ENCODE results near the gene SMAP2.

Gene SMAP2

DNA sequence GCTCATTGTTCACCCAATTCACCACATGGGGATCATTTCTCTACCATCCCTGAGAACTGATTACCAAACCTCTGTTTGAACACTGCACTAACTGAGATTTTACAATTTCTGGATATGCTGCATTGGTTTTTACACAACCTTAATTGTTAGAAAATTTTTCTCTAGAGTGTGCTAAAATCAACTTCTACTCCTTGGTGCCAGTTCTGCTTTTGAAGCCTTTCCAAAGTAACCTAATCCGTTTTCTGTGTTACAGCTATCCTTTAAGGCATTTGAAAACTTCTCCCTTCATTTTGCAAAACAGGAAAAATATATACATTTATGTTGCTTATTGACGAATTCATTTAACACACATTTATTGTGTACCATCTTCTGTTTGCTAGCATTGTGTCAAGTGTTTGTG is 23.7 kb downstream of the SMAP2 start:
- no peak for DNase-seq (ENCODE audit: insufficient read length, low spot score)
- TF ChIP-seq SPI1 (IDR thresholded peaks at IDR 0.05; ENCODE audit: low read depth, low read length), result peak; percentile 65; the same call in 1 of the 2 replicates
- TF ChIP-seq POLR2AphosphoS5 (IDR thresholded peaks at IDR 0.05; ENCODE audit: low read depth, low read length), result no peak
- no peak for FAIRE-seq

DNA sequence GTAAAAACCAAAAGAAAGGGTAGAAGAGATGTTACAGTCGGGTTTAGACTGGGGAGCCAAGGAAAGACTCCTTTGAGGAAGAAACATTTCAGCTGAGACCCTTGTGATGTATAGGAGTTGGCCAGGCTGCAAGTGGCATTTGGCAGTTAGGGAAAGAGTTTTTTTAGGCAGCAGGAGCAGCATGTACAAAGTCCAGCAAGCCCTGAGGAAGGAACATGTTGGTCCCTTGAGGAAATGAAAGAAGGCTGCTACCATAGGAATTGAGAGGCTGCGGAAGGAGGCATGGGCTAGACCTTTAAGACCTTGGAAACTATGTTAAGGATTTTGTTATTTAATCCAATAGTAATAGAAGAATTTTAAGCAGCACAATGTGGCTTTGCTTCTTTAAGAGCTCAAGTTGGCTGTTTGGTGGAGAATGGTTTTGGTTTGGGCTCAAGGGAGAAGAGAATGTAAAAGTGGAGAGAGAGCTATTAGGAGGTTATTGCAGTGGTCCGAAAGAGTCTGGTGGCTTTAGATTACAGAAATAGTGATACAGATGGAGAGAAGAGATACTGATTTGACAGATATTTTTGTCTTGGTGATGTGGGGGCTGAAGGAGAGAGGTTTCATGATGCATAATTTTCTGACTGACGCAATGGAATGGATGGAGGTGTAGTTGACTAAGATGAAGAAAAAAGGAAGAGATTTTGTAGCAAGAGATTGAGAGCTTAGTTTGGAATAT is 26.6 kb downstream of the SMAP2 start:
- DNase-seq (ENCODE audit: insufficient read length, low spot score), result no peak
- FAIRE-seq, result peak; percentile 74
- TF ChIP-seq SPI1 (IDR thresholded peaks at IDR 0.05; ENCODE audit: low read depth, low read length) (peak; percentile 44), POU2F2 (IDR thresholded peaks at IDR 0.05; ENCODE audit: low read depth, low read length) (no peak)

DNA sequence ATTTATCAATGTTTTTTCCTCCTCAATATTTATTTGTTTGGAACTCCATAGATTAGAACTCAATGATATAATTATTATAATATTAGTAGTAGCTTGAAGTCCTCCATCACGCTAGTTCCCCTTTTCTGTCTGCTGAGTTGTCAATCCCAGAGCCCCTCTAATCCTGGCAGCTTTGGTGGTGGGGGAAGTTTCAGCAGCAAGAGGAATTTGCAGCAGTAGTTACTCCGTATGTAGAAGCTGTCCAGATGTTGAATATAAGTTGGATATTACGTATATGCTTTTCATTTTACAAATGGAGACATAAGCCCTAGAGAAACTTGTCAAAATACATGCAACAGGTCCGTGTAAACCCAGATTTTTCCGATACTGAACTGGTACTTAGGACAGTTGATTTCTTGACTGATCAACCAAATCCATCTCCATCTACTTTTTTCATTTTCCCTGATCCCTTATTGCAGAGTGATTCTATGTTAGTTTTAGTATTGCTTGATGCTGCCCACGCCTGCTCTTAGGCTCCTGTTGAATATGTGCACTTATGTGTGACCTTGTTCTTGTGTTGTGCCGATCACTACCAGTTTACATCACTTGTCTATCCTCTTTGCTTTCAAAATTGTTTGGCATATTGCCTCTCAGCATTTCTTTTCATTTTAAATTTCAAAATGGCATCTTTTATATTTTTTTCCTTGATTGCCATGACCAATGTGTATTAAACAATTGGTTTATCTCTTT is 28.1 kb downstream of the SMAP2 start:
- peak; percentile 82 for FAIRE-seq
- no peak for DNase-seq (ENCODE audit: insufficient read length, low spot score)
- TF ChIP-seq POLR2AphosphoS5 (IDR thresholded peaks at IDR 0.05; ENCODE audit: low read depth, low read length) (no peak), POU2F2 (IDR thresholded peaks at IDR 0.05; ENCODE audit: low read depth, low read length) (no peak), SPI1 (IDR thresholded peaks at IDR 0.05; ENCODE audit: low read depth, low read length) (peak; percentile 59), POLR2A (IDR thresholded peaks at IDR 0.05; ENCODE audit: low read depth, low read length) (no peak)

DNA sequence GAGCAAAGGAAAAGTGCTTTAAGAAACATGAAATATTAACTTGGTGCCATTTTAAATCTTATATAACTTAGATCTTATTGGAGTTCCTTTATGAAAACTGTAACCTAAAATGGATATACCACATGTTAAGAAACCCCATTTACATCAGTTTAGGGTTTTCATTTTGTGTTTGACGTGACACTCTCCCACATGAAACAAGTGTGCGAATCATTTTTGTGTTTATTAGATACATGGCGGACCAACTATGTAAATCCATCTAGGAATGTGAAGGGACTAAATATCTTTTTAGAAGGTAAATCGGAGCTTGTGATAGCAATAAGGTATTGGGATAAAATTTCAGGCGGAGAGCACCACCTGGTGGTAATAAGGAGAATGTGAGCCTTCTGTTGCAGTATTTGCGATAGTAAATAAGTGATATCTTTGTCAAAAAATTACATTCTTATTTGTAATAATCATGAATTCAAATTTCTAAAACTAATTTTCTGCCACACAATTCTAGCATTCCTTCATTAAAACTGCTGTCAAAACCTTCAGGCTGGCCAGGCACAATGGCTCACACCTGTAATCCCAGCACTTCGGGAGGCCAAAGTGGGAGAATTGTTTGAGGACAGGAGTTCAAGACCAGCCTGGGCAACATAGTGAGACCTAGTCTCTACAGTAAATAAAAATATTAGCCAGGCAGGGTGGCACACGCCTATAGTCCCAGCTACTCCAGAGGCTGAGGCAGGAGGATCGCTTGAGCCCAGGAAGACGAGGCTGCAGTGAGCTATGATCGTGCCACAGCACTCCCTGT is 31.3 kb downstream of the SMAP2 start:
- FAIRE-seq, result peak; percentile 62
- DNase-seq (ENCODE audit: insufficient read length, low spot score), result no peak
- TF ChIP-seq SPI1 (IDR thresholded peaks at IDR 0.05; ENCODE audit: low read depth, low read length) (no peak), POU2F2 (IDR thresholded peaks at IDR 0.05; ENCODE audit: low read depth, low read length) (no peak), POLR2A (IDR thresholded peaks at IDR 0.05; ENCODE audit: low read depth, low read length) (no peak), TAF1 (IDR thresholded peaks at IDR 0.05; ENCODE audit: low read depth, low read length) (no peak), PAX5 (IDR thresholded peaks at IDR 0.05; ENCODE audit: insufficient read depth, low read length, severe bottlenecking) (no peak), POLR2AphosphoS5 (IDR thresholded peaks at IDR 0.05; ENCODE audit: low read depth, low read length) (no peak)

DNA sequence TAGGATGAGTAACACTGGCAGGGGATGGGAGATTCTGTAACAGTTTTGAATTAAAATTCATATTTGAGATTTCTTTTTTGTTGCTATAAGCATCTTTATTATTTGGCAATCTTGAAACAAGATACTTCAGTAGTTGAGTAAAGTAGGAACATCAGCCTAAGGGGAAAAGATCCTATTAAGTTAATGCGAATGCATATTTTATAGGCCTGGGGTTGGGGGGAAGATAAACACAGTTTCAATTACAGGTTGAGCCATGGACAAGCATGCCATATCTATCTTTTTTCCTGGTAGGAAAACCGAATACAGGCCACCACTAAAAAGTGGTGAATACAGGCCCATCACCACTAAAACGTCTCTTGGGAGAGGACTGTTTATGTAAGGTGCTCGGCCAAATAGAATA is 32.3 kb downstream of the SMAP2 start:
- TF ChIP-seq TAF1 (IDR thresholded peaks at IDR 0.05; ENCODE audit: low read depth, low read length) (no peak), PAX5 (IDR thresholded peaks at IDR 0.05; ENCODE audit: insufficient read depth, low read length, severe bottlenecking) (no peak), SPI1 (IDR thresholded peaks at IDR 0.05; ENCODE audit: low read depth, low read length) (no peak), POLR2AphosphoS5 (IDR thresholded peaks at IDR 0.05; ENCODE audit: low read depth, low read length) (no peak), POLR2A (IDR thresholded peaks at IDR 0.05; ENCODE audit: low read depth, low read length) (no peak), POU2F2 (IDR thresholded peaks at IDR 0.05; ENCODE audit: low read depth, low read length) (no peak)
- FAIRE-seq (no peak), DNase-seq (ENCODE audit: insufficient read length, low spot score) (no peak)

DNA sequence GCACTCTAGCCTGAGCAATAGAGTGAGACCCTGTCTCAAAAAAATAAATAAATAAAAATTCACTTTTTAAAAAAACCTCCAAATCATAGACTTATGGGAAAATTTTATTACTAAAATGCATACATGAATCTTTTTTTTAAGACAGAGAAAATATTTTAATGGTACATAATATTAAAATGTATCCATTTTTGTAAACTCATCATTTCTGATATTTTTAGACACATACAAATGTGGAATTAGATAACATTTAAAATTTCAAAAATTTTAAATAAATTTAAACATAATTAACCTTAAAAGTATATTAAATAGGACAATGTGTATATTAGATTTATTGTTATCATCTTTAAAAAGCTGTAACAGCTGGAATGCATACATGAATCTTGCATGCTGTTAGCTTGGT is 33.9 kb downstream of the SMAP2 start:
- FAIRE-seq (no peak), DNase-seq (ENCODE audit: insufficient read length, low spot score) (no peak)

DNA sequence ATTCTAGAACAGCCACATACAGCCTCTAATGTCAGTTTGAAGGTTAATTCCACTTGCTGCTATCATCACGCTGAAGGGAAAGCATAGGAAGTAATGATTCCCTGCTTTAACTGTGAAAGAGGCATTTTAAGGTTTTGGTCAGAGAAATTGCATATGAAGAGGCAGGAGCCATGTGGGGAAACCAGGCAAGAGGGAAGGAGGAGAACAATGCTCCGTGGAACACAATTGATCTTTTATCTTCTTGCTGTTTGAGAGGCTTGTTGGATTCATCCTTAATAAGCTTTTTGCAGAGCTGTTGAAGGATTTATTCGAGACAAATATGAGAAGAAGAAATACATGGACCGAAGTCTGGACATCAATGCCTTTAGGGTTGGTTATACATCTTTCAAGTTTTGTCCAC is 35.9 kb downstream of the SMAP2 start:
- DNase-seq (ENCODE audit: insufficient read length, low spot score), result no peak
- TF ChIP-seq POLR2AphosphoS5 (IDR thresholded peaks at IDR 0.05; ENCODE audit: low read depth, low read length) (no peak), TAF1 (IDR thresholded peaks at IDR 0.05; ENCODE audit: low read depth, low read length) (no peak), POLR2A (IDR thresholded peaks at IDR 0.05; ENCODE audit: low read depth, low read length) (no peak), SPI1 (IDR thresholded peaks at IDR 0.05; ENCODE audit: low read depth, low read length) (no peak), PAX5 (IDR thresholded peaks at IDR 0.05; ENCODE audit: insufficient read depth, low read length, severe bottlenecking) (no peak), POU2F2 (IDR thresholded peaks at IDR 0.05; ENCODE audit: low read depth, low read length) (no peak)
- no peak for FAIRE-seq

More for the DNA sequence above, 33.9 kb downstream of the SMAP2 start:
- no peak for TF ChIP-seq TAF1 (IDR thresholded peaks at IDR 0.05; ENCODE audit: low read depth, low read length)
- no peak for TF ChIP-seq POU2F2 (IDR thresholded peaks at IDR 0.05; ENCODE audit: low read depth, low read length)
- TF ChIP-seq POLR2A (IDR thresholded peaks at IDR 0.05; ENCODE audit: low read depth, low read length), result no peak
- TF ChIP-seq POLR2AphosphoS5 (IDR thresholded peaks at IDR 0.05; ENCODE audit: low read depth, low read length), result no peak
- no peak for TF ChIP-seq PAX5 (IDR thresholded peaks at IDR 0.05; ENCODE audit: insufficient read depth, low read length, severe bottlenecking)
- no peak for TF ChIP-seq SPI1 (IDR thresholded peaks at IDR 0.05; ENCODE audit: low read depth, low read length)

DNA sequence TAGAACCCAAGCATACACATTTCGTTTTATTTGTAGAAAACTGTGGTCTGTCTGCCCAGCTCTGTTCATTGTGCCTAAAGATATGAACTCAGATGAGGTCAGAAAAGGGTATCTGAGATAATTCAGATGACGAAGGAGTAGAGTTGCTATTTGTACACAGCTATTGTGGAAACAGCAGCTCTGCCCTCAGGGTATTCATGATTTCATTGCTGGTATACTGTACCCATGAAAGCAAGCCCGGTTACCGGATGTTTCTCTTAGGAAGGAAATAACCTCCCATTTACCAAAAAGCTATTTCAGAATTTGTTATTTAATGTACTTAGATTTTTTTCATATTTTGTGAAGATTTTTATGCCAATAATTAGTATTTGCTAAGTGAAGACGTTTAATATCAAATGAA is 37.8 kb downstream of the SMAP2 start:
- no peak for DNase-seq (ENCODE audit: insufficient read length, low spot score)
- TF ChIP-seq SPI1 (IDR thresholded peaks at IDR 0.05; ENCODE audit: low read depth, low read length), result no peak
- no peak for TF ChIP-seq POU2F2 (IDR thresholded peaks at IDR 0.05; ENCODE audit: low read depth, low read length)
- no peak for TF ChIP-seq POLR2A (IDR thresholded peaks at IDR 0.05; ENCODE audit: low read depth, low read length)
- no peak for TF ChIP-seq TAF1 (IDR thresholded peaks at IDR 0.05; ENCODE audit: low read depth, low read length)
- TF ChIP-seq POLR2AphosphoS5 (IDR thresholded peaks at IDR 0.05; ENCODE audit: low read depth, low read length), result no peak
- TF ChIP-seq PAX5 (IDR thresholded peaks at IDR 0.05; ENCODE audit: insufficient read depth, low read length, severe bottlenecking), result no peak
- no peak for FAIRE-seq

DNA sequence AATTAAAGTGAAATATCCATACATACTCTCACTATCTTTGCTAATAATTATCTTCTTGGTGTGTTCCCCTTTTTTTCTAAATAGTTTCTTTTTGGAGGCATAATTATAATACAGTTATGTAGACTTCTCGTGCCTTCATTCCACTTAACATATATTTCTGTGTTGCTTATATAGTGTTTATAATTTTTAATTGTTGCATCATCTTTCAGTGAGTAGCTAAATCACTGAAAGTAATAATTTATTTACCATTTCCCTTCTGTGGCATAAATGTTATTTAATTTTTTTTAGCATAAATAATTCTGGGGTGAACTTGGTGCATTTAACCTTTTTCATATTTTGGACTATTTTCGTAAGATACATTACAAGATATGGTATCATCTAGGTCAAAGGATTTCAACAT is 38.3 kb downstream of the SMAP2 start:
- TF ChIP-seq POLR2A (IDR thresholded peaks at IDR 0.05; ENCODE audit: low read depth, low read length), result no peak
- TF ChIP-seq SPI1 (IDR thresholded peaks at IDR 0.05; ENCODE audit: low read depth, low read length), result no peak
- TF ChIP-seq PAX5 (IDR thresholded peaks at IDR 0.05; ENCODE audit: insufficient read depth, low read length, severe bottlenecking), result no peak
- TF ChIP-seq POU2F2 (IDR thresholded peaks at IDR 0.05; ENCODE audit: low read depth, low read length), result no peak
- no peak for TF ChIP-seq POLR2AphosphoS5 (IDR thresholded peaks at IDR 0.05; ENCODE audit: low read depth, low read length)
- no peak for TF ChIP-seq TAF1 (IDR thresholded peaks at IDR 0.05; ENCODE audit: low read depth, low read length)
- no peak for FAIRE-seq
- no peak for DNase-seq (ENCODE audit: insufficient read length, low spot score)
